C4-2B (cell line): Measurements from ENCODE around the gene ADAMTS9.

Experiments
- CTCF ChIP-seq: fragments of 450-650 bp; conservative IDR thresholded peaks from 2 replicates; pipeline ENCODE4 v1.5.1; 2017; ENCODE audit warnings: mild to moderate bottlenecking
- ZFX ChIP-seq: fragments of 450-650 bp; IDR thresholded peaks from 2 replicates; pipeline ENCODE4 v1.6.1; 2017

- TF ChIP-seq CTCF: no peak
- no peak for TF ChIP-seq ZFX
Measured at GRCh38 chr3:64502284-64502683, 185.5 kb downstream of the ADAMTS9 start.
